ENCODE data around the gene SMAGP. TPM values are rescaled to one million over a fixed set of nuclear protein-coding genes. Genes with fewer than 3 reads are reported as not detected.
"Not testable (repeated sequence)": the region's sequence is repeated elsewhere in the genome, so short reads cannot be mapped to it uniquely, and the experiment has no call there.

SMAGP gene
- polyA plus RNA-seq, 6 donors from 2014 or later, result 26.8 to 55.3 (median 41.1) TPM

DNA sequence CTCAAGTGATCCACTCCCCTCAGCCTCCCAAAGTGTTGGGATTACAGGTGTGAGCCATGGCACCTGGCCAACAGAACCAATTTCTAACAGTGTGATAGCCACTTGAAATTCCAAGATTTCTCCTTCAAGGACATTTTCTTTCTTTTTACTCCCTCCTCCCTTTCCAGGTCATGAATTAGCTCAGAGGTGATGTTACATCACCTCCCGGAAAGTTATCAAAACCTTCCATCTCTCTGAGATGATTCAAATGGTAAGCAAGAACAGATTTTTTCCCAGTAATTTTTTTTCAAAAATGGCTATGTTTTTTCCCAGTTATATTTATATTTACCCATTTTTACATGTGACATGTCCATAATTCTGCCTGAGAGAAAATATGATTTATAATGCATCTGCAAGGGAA lies 15.6 kb upstream of the SMAGP start:
- Mint-ChIP-seq H3K27ac (peak overlapping the region in 4 of 6 donors; percentile 9 to 79 (median 39)), H3K4me1 (peaks cover 0 to 1% (median 0%) of the 10 kb centered on the region in 3 donors), H3K4me3 (no peak overlapping the region), H3K9me3 (no peaks in the 10 kb centered on the region), H3K27me3 (no peaks in the 10 kb centered on the region), H3K36me3 (peaks cover 0 to 5% of the 10 kb centered on the region in 2 donors)
- ATAC-seq (ENCODE audit: low read depth in 2 of 2), result no peak
- DNase-seq, result no peak

DNA sequence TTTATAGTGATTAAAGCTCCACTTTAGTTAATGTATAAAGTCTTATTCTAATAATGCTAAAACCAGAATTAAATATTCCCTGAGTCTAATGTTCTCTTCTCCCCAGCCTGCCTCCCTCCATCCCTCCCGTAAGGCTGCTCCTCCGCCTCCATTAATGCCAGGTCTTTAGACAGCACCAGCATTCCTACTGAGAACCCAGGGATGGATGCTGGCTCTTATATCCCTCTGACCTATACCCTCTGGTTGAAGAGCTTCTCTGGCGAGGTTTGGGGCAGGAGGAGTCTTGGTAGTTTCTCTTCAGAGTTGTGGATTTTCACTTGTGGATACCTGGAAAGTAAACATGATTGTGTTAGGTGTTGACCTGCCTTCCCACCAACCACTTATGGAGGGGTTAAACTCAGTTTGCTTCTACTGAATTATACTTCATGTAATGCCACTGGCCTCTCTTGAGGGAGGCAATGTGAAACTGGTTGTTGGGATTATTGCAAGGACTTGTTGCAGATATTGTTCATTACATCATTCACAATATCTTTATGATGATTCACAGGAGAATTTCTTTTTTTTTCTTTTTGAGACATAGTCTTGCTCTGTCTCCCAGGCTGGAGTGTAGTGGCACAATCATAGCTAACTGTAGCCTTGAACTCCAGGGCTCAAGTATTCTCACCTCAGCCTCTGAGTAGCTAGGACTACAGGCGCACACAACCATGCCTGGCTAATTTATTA lies 11.1 kb upstream of the SMAGP start:
- Mint-ChIP-seq H3K27me3 (no peaks in the 10 kb centered on the region), H3K4me3 (no peak overlapping the region), H3K27ac (peak overlapping the region in 3 of 6 donors; percentile 32 to 51 (median 44)), H3K36me3 (peaks cover 0 to 10% of the 10 kb centered on the region in 2 donors), H3K9me3 (no peaks in the 10 kb centered on the region), H3K4me1 (peaks cover 3 to 8% (median 6%) of the 10 kb centered on the region in 3 donors)
- ATAC-seq (ENCODE audit: low read depth in 2 of 2) (no peak), DNase-seq (no peak)

DNA sequence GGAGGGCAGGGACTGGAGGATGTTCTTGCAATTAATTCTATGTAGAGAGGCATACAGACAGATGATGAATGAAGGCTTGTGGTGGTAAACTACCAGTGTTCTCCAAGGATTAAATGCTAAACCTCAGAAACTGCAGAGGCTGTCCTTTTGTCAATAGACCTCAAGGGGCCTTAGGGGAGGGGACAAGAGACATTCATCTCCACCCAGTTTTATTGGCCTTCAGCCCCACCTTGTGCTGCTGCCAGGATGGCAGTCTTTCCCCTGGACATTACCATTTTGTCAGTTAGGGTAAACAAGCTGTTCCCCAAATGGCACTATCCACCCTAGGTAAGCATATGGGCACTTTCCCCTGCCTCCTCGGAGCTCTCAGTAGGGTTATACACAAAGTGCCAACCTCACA lies 4.9 kb upstream of the SMAGP start:
- Mint-ChIP-seq H3K4me3 (peak overlapping the region in 1 of 8 donors; percentile 37), H3K36me3 (no peaks in the 10 kb centered on the region), H3K9me3 (no peaks in the 10 kb centered on the region), H3K27me3 (no peaks in the 10 kb centered on the region), H3K4me1 (peaks cover 8 to 14% (median 12%) of the 10 kb centered on the region in 3 donors), H3K27ac (no peak overlapping the region)
- ATAC-seq (ENCODE audit: low read depth in 2 of 2), result no peak
- no peak for DNase-seq

DNA sequence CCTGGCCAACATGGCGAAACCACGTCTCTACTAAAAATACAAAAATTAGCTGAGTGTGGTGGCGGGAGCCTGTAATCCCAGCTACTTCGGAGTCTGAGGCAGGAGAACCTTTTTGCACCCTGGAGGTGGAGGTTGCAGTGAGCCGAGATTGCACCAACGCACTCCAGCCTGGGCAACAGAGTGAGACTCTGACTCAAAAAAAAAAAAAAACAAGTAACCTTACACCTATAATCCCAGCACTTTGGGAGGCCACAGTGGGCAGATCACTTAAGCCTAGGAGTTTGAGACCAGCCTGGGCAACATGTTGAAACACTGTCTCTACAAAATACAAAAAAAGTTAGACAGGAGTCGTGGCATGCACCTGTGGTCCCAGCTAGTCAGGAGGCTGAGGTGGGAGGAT lies 2.6 kb upstream of the SMAGP start:
- DNase-seq; H3K36me3 Mint-ChIP-seq; H3K27me3 Mint-ChIP-seq; H3K9me3 Mint-ChIP-seq; H3K27ac Mint-ChIP-seq; ATAC-seq (ENCODE audit: low read depth in 2 of 2): not testable (repeated sequence)
- H3K4me1 Mint-ChIP-seq, result peaks cover 21 to 24% (median 21%) of the 10 kb centered on the region in 3 donors
- H3K4me3 Mint-ChIP-seq, result peak overlapping the region in 2 of 8 donors; percentile 15 to 18

DNA sequence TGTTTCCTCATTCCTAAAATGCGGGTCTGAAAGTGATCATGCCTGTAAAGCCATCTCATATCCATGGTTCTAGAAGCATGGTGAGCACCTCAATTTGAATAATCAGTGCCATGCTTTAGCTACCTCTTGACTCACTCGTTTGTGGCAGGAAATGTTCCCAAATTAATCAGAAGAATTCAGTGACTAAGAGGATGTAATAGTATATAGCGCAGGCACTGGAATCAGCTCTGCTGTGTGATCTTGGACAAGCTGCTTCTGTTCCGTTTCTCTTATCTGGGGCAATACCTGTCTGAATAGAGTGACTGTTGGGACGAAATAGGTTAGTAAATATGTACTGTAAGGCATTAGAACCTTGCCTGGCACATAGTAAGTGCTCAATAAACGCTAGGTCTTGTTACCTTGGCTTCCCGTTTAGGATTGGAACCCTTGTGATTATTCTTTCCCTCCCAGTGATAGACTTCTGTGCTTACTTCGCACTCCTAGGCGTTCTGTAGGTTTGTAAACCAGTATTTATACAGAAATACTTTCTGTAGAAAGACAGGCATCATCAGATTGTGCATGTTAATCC lies 820 bp upstream of the SMAGP start:
- peak overlapping the region; percentile 93 to 99 (median 96) for H3K4me3 Mint-ChIP-seq
- peak in 1 of 2 donors; percentile 11 for ATAC-seq (ENCODE audit: low read depth in 2 of 2)
- peaks cover 25 to 27% (median 25%) of the 10 kb centered on the region in 3 donors for H3K4me1 Mint-ChIP-seq
- no peaks in the 10 kb centered on the region for H3K9me3 Mint-ChIP-seq
- H3K27me3 Mint-ChIP-seq, result no peaks in the 10 kb centered on the region
- DNase-seq, result no peak
- H3K27ac Mint-ChIP-seq, result peak overlapping the region in 5 of 6 donors; percentile 91 to 94 (median 93)
- no peaks in the 10 kb centered on the region for H3K36me3 Mint-ChIP-seq

DNA sequence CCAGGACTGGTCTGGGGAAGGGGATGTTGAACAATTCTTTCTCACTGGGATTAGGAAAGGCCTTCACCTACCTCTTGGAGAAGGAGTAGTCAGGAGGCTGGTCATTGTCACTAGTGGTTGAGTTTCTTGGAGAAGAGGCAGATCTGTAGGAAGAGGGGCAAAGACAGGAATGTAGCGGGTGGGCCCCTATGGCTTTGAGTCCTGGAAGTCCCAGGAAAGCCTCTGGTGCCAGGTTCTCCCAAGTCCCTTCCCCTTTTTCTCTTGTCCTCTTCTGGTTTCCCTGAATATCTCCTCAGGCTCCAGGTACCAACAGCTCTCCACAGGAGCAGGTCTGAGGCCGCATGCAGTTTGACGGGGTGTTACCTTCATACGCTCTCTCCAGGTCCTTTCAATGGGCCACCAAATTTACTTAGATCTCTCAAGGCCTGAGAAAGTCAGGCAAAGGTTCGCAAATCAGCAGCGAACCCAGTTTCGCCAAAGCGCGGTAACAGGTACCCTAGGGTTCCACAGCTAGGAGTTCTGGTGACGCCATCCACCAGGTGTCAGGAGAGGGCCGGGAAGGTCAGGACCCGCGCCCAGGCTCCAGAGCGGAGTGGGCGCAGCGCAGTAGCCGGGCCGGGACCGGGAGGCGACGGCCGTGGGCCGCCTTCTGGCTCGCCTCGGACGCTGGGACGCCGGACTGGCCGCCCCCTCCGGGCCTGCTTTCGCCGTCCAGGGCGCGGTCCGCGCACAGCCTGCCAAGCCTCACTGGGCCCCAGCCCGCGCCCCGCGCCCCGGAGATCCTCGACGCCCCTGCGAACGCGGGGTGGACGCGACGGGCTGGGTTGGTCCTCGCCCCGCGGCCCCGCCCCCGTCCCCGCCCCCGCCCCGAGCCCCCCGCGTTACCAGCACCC lies 795 bp downstream of the SMAGP start:
- Mint-ChIP-seq H3K4me1 (peaks cover 34 to 38% (median 38%) of the 10 kb centered on the region in 3 donors), H3K27ac (peak overlapping the region in 5 of 6 donors; percentile 80 to 96 (median 94)), H3K27me3 (no peaks in the 10 kb centered on the region), H3K4me3 (peak overlapping the region; percentile 84 to 98 (median 92)), H3K9me3 (peaks cover 0 to 2% (median 0%) of the 10 kb centered on the region in 7 donors), H3K36me3 (peaks cover 0 to 5% of the 10 kb centered on the region in 2 donors)
- DNase-seq (peak; percentile 45), ATAC-seq (ENCODE audit: low read depth in 2 of 2) (peak; percentile 59 to 66)

DNA sequence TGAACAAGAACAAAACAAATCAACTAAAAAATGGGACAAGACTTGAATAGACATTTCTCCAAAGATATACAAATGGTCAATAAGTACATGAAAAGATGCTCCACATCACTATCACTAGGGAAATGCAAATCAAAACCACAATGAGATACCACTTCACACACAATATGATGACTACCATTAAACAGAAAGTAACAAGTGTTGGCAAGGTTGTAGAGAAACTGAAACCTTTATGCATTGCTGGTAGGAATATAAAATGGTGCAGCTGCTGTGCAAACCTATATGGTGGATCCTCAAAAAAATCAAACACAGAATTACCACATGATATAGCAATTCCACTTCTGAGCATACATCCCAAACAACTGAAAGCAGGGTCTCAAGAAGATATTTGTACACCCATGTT lies 5.2 kb downstream of the SMAGP start:
- H3K4me1 Mint-ChIP-seq, result peaks cover 33 to 37% (median 36%) of the 10 kb centered on the region in 3 donors
- H3K27me3 Mint-ChIP-seq, result no peaks in the 10 kb centered on the region
- H3K27ac Mint-ChIP-seq, result no peak overlapping the region
- peak overlapping the region in 1 of 8 donors; percentile 51 for H3K4me3 Mint-ChIP-seq
- peaks cover 0 to 5% of the 10 kb centered on the region in 2 donors for H3K36me3 Mint-ChIP-seq
- peaks cover 0 to 2% (median 0%) of the 10 kb centered on the region in 7 donors for H3K9me3 Mint-ChIP-seq
- ATAC-seq (ENCODE audit: low read depth in 2 of 2) (peak; percentile 24 to 40), DNase-seq (no peak)

DNA sequence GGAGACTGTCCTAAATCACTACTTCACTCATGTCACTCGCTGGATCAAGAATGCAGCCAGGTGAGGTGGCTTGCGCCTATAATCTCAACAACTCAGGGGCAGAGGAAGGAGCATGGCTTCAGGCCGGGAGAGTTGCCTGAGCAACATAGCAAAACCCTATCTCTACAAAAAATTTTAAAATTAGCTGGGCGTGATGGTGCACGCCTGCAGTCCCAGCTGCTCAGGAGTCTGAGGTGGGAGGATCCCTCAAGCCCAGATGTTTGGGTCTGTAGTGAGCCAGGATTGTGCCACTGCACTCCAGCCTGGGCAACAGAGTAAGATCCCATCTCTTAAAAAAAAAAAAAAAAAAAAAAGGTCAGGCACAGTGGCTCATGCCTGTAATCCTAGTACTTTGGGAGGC lies 5.9 kb downstream of the SMAGP start:
- Mint-ChIP-seq H3K4me3 (peak overlapping the region in 1 of 8 donors; percentile 10), H3K36me3 (peaks cover 0 to 5% of the 10 kb centered on the region in 2 donors), H3K4me1 (peaks cover 31 to 35% (median 32%) of the 10 kb centered on the region in 3 donors), H3K27ac (no peak overlapping the region), H3K9me3 (peaks cover 0 to 2% (median 0%) of the 10 kb centered on the region in 7 donors), H3K27me3 (no peaks in the 10 kb centered on the region)
- DNase-seq, result no peak
- no peak for ATAC-seq (ENCODE audit: low read depth in 2 of 2)

DNA sequence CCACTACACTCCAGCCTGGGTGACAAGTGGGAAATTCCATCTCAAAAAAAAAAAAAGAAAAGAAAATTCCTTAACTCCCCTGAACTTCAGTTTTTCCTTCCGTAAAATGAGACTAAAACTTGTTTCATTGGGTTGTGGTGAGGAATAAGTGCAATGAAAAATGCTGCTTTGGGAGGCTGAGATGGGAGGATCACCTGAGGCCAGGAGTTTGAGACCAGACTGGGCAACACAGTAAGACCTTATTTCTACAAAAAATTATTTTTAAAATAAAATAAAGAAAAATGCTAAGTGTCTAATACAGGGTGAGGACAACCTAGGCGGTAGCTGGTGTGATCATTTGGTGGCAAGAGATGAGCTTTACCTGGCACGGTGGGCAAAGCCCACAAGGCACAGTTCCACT lies 6.9 kb downstream of the SMAGP start:
- DNase-seq (no peak), ATAC-seq (ENCODE audit: low read depth in 2 of 2) (no peak)
- Mint-ChIP-seq H3K9me3 (peaks cover 0 to 2% (median 0%) of the 10 kb centered on the region in 7 donors), H3K36me3 (peaks cover 0 to 5% of the 10 kb centered on the region in 2 donors), H3K27ac (no peak overlapping the region), H3K4me3 (no peak overlapping the region), H3K27me3 (no peaks in the 10 kb centered on the region), H3K4me1 (peaks cover 25 to 26% (median 25%) of the 10 kb centered on the region in 3 donors)

DNA sequence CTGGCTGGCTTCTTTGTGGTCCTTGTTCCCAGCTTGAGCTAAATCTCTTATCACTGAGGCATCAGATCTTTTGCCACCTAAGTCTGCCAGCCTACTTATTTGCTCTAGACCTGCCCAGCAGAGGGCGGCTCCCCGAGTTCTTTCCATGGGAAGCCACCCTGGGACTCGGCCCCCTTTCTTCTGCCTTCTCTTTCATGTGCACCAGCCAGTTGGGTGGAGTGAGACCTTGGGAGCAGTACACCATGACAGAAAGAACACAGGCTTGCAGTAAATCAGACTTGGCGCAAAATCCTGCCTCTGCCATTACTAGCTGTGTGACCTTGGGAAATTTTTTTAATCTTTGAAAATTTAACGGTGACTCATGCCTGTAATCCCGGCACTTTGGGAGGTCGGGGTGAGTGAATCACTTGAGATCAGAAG lies 7.4 kb downstream of the SMAGP start:
- Mint-ChIP-seq H3K36me3 (peaks cover 0 to 5% of the 10 kb centered on the region in 2 donors), H3K27me3 (no peaks in the 10 kb centered on the region), H3K27ac (no peak overlapping the region), H3K9me3 (peaks cover 0 to 2% (median 0%) of the 10 kb centered on the region in 7 donors), H3K4me1 (peaks cover 22 to 23% (median 23%) of the 10 kb centered on the region in 3 donors), H3K4me3 (no peak overlapping the region)
- DNase-seq, result no peak
- no peak for ATAC-seq (ENCODE audit: low read depth in 2 of 2)

DNA sequence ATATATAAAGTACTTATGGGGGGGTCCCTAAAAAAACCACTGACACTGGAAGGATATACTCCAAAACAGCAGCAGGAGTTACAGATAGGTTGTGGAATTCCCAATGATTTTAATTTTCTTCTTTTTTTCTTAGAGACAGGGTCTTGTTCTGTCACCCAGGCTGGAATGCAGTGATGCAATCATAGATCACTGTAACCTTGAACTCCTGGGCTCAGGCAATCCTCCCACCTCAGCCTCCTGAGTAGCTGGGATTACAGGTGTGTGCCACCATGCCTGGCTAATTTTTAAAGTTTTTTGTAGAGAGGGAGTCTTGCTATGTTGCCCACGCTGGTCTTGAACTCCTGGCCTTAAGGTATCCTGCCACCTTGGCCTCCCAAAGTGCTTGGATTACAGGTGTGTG lies 10.6 kb downstream of the SMAGP start:
- not testable (repeated sequence) for ATAC-seq (ENCODE audit: low read depth in 2 of 2); H3K4me3 Mint-ChIP-seq; H3K27me3 Mint-ChIP-seq; DNase-seq; H3K9me3 Mint-ChIP-seq
- Mint-ChIP-seq H3K36me3 (peaks cover 0 to 19% of the 10 kb centered on the region in 2 donors), H3K27ac (peak overlapping the region in 1 of 6 donors; percentile 63), H3K4me1 (peaks cover 11 to 17% (median 16%) of the 10 kb centered on the region in 3 donors)

DNA sequence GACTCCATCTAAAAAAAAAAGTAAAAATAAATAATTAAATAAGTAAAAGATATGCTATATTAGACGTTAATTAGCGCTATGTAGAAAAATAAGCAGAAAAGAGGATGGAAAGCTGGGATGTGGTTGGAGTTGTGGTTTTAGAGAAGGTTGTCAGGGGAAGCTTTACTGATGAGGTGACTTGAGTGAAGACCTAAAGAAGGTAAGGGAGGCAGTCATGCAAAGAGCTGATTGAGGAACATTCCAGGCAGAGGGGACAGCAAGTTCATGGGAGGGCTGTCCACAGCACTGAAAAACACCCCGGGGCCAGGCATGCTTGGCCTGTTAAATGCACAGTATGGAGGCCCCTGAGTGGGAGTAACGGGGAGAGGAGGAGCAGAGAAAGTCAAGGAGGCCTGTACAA lies 15.7 kb downstream of the SMAGP start:
- H3K27ac Mint-ChIP-seq, result peak overlapping the region in 1 of 6 donors; percentile 84
- H3K4me1 Mint-ChIP-seq, result peaks cover 7 to 19% (median 14%) of the 10 kb centered on the region in 3 donors
- H3K27me3 Mint-ChIP-seq, result no peaks in the 10 kb centered on the region
- DNase-seq (no peak), ATAC-seq (ENCODE audit: low read depth in 2 of 2) (no peak)
- H3K36me3 Mint-ChIP-seq, result peaks cover 0 to 22% of the 10 kb centered on the region in 2 donors
- H3K4me3 Mint-ChIP-seq, result peak overlapping the region in 1 of 8 donors; percentile 10
- no peaks in the 10 kb centered on the region for H3K9me3 Mint-ChIP-seq

DNA sequence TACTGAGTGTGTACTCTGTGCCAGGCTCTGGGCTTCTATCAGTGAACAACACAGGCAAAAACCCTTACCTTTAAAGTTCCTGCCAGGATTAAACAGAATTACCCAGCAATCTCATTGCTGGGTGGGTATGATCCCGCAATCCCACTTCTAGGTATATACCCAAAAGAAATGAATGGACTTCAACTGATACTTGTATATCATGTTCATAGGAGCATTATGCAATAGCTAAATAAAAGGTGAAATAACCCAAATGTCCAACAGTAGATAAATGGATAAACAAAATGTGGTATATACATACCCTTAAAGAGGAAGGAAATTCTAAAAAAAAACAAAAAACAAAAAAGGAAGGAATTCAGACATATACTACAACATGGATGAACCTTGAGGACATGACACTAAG lies 16.9 kb downstream of the SMAGP start:
- ATAC-seq (ENCODE audit: low read depth in 2 of 2), result no peak
- Mint-ChIP-seq H3K4me1 (peaks cover 12 to 23% (median 16%) of the 10 kb centered on the region in 3 donors), H3K27me3 (no peaks in the 10 kb centered on the region), H3K9me3 (no peaks in the 10 kb centered on the region), H3K4me3 (no peak overlapping the region), H3K36me3 (peaks cover 0 to 22% of the 10 kb centered on the region in 2 donors), H3K27ac (peak overlapping the region in 1 of 6 donors; percentile 42)
- no peak for DNase-seq

All from naive B cell (primary cell).